NCI-H2107 (cell line): ENCODE results near the gene OS9.
A peak's percentile ranks its signal among the peaks of the same experiment; 100 is the strongest.

Experiments
- DNase-seq: peaks from one replicate; lab custom pipeline; 2025; lab: John Stamatoyannopoulos, UW

Gene OS9

DNA sequence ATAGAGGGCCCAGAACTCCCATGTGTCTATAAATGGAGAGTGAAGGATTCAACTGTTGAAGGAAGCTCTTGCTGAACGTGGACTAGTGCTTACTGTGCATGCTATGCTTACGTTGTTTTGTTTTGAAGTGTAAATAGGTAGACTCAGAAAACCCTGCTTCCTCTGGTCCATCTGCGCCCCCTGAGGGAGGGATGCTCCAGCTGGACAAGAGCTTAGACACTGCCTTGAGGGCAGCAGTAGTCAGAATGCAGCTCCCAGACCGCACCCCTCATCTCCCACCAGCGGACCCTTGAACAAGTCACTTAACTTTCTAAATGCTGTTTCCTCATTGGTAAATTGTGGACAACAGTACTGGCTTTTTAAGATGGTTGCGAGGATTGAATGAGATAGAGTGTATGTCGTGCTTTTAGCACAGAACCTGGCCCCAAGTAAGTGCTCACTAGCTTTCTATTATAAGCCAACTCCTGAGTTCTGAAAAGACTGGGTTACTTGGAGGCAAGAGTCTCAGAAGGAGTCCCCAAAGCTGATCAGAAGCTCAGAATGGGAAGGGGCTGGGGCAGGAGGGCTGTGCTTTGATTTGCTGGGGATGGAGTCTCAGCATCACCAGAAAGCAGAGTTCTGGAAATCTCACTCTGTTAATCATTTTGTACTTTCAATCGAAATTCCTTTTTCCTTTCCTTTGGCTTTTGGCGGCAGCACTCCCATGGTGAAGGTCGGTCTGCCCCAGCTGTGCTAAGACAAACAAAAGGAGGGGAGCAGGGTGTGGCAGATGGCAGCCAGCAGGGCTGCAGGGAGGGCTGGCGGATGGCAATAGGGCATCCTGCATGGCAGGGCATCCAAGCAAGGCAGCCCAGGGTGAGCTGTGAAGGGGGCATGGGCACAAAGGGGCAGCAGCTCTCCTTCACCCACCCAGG is 29.0 kb downstream of the OS9 start:
- DNase-seq: no peak

DNA sequence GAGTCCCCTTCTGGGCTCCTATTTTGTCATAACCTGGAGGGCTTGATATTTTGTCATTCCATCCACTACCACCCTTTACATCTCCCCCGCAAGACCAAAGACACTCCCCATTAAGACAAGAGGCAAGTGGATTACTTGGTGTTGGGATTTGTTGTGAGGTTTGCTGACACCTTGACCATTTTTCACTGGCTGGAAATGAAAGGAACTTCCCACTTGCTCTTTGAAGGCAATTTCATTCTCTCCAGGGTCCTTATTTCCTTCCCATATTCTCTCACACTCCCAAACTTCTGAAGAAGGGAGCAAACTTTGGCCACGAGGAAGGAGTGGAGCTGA is 29.7 kb downstream of the OS9 start:
- DNase-seq: no peak

DNA sequence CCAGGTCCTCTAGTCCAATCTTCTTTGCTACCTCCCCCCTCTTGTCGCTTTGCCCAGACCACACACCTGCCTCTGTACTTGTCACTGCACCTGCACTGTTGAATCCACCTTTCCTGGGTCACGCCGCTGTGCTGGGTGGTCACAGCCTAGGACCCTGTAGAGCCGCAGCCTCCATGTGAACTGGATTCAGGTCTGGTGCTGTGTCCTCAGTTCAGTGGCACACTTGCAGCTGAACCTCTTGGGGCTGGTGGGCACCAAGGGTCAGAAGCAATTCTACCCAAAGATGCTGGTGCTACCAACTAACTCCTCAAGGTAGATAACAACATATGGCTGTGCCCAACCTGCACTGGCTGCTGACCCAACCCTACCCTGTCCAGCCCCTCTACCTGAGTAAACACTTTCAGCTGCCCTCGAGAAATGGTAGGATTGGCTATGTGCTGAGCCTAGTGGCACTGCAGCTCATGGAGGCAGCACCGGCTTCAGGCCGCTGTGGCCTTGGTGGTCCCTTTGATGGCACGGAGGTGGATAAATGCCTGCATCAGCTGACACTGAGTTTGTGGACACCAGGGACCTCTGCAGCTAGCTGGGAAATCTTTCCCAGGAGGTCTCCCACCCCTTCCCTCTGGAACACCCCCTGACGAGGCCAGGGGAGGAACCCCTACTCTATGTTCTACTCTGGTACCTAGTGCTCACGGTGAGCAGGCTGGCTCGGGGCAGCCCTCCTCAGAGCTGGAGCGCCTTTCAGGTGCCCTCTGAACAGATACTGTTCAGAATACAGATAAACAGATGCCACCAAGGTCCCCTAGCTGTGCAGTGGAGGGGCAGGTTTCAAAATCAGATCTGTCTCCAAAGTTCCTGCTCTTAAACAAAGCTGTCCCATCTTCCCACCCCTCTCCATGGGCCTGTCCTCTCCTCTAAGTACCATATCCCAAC is 30.3 kb downstream of the OS9 start:
- DNase-seq: no peak

DNA sequence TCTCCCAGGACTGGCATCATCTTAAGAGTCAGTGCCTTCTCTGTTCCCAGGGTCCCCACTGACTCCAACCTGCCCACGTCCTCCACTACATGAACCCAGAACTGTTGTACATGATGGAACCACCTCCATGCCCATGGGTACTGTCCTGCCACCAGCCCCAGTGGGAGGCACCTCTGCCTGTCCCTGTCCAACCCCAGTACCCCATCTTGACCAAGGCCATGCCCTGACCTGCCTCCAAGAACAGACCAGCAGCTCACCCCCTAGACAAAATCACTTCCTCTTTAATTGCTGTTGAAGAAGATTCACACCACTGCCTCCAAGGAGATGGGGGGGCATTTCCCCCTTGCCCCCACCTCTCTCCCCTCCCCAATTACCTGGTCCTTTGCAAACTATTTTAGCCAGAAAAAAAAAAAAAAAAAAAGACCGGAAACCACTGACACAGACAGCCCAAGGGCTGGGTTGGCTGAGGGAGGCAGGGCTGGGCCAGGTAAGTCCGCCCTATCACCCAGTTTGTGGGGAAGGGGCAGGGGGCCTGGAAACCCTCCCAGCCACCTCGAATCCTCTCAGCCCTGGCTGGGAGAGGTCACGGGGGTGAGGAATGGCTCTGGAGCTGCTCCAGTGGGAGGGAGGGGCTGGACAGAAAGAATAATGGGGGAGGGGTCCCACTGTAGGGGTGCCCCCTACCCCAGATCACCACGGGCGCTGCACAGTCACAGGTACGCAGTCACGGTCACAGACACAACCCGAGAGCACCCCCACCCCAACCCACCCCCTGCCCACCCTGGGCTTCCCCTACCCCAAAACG is 31.2 kb downstream of the OS9 start:
- DNase-seq: no peak

DNA sequence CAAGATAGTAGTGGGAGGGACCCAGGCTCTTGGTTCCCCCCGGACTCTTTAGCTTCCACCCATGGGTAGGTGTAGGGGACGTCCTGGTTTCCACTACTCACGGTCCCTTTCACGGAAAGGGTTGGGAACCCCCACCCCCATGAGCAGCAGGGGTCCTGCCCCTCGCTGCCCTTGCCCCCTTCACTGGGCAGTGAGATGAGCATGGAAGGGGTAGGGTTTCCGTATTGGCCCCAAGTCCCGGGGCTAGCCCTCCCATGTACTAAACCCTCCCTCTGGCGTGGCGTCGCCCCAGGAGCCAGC is 31.9 kb downstream of the OS9 start:
- no peak for DNase-seq

DNA sequence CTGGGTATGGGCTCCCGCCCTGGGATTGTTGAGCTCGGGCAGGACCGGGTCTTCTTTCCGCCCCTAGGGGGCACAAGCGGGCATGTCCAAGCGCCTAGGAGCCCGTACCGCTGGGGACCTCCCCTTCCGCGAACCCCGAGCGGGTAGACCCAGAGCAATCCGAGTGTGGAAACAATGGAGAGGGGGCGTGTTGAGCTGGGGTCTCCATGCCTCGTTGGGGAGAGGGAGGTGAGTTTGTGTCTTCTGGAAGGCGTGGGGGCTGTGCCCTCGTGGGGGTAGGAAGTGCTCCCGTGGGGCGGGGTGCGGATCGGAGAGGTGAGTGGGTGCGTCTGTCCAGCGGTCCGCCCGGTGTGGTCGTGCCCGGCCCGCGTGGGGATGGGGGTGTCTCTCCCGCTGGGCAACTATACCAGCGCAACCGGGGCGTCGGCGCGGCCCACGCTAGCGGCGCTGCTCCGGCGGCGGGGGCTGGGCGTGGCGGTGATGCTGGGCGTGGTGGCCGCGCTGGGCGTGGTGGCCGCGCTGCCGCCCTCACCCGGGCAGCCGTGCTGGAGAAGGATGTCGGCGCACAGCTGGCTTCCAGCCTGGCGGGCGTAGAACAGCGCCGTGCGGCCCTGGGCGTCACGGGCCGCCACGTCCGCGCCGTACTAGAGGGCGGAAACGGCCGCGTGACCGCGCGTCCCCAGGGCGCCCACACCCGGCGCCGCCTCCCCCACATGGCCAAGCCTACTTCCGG is 32.4 kb downstream of the OS9 start:
- peak; percentile 82 for DNase-seq

DNA sequence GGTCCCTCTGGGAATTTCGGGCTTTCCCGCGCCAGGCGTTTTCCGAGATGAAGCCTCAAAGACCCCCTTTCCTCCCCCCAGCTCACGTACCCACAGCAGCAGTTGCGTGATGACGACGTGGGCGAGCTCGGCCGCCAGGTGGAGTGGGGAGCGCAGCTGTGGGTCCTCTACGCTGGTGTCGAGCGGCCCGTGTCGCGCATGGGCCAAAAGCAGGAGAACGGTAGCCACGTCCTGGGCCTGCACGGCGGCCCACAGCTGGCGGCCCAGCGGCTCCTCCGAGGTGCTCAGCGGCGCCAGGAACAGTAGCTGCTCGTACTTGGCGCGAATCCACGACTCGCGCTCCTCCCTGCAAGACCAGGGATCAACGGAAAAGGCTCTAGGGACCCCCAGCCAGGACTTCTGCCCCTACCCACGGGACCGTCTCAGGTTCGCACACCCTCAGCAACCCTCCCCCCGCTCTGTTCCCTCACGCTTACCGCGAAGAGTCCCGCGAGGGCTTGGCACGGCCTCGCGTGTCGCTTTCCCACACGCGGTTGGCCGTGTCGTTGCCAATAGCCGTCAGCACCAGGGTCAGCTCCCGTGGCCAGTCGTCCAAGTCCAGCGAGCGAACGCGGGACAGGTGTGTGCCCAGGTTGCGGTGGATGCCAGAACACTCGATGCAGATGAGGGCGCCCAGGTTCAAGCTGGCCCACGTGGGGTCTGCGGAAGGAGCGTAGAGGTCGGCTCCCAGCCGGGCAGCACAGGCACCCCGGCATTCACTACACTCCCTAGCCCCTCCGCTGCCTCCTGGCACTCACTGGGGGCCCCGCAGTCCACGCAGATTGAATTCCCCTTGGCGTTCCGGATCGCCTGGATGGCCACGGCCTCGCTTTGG is 33.2 kb downstream of the OS9 start:
- DNase-seq: no peak

DNA sequence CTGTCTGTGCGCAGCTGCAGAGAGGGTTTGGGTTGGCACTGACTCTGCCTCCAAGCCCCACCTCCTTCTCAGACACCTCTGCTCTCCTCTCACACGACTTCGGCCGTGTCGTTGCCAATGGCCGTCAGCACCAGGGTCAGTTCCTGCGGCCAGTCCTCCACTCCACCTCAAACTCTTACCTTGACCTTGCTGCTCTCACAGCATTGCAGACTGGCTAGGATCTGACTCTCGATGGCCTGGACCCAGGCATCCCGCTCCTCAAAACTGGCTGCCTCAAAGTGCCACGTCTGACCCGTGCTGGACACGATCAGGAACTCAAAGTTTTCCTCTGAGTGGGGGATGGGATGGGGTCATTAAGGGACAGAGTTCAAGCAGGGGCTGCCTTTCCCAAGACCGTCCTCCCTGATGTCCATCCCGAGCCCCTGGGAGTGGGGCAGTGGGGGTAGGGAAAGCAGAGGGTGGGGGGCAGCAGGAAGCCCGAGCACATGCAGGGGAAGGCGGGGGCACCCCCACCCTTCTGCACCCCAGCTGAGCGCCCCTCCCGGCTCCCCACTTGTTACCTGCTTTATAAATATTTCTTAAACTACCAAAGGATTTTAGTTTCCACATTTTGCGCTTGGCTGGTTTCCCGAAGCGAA is 33.9 kb downstream of the OS9 start:
- no peak for DNase-seq

DNA sequence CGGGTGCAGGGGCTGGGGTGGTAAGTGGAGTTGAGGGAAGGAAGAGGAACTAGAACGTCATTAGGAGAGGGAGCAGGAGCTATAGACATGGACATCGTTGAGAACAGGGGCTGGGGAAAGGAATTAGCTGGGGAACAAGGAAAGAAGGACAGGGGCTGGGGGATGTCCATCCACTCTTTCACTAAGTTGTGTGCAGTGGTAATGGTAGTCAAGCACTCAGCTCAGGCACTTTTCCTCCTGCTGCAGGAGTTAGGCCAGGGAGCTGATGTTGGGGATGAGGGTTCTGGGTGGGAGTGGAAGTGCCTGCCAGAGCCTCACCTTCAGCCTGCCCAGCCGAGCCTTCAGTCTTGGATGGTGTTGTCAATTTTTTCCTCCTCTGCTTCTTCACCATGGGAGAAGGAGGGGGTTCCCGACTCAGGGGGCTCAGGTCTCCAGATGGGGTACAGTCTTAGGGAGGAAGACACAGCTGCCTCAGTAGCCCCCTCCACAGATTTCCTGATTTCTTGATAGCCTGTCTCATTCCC is 35.5 kb downstream of the OS9 start:
- no peak for DNase-seq

DNA sequence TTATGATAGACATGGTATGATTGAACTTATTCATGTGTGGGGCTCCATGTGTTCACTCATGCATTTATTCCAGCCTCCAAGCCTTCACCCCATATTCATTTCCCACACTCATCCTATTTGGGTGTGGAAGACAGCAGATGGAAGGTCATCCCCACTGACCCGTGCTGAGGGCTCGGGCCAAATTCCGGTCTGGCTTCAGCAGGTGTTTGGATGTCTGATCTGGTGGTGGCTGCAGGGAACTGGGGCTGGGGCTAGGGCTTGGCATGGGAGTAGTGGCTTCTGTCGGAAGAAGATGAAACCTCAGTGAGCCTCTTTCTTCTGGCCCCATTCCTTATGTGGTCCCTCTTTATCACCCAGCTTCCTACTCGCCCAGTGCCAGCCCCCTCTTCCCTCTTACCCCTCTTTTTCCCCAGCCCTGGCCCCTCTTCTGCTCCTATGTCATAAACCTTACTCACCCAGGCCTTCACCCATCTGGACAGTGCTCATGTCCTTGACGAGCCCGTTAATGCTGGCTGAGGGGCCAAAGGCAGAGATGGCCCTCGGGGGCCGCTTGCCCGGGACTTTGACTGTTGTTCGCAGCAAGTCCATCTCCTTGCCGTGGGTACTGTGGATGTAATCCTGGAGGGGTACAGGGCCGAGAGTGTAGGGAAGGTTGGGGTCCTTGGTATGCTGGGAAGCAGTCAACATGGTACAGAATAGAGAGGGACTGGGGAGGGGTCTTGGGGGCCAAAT is 36.6 kb downstream of the OS9 start:
- no peak for DNase-seq

DNA sequence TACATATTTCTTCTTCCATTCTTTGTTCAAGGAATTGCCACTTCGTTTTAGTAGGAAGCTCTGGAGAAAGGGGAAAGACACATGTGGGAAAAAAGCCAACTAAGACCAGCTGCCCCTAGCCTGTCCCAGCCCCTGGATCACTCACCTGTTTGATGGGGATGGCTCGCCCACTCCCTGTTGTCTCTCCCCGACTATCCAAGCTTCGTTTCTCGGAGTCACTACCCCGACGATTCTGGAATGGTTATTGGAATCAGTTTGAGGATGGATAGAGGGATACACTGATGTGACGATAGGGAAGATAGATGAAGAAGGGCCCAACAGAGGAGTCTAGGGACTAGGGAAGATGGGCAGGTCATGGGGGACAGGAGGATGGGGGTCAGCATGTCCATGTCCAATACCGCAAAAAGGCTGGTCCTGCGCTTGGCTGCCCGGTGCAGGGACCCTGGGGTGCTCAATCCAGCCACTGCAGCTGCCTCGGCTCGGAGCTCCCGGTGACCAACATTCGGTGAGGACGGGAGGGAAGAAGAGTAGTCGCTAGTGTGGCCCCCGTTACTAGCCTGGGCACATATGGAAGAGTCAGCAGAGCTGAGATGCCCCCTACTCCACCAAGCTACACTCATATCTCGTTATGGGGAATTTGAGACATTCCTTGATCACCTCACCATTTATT is 37.6 kb downstream of the OS9 start:
- no peak for DNase-seq

DNA sequence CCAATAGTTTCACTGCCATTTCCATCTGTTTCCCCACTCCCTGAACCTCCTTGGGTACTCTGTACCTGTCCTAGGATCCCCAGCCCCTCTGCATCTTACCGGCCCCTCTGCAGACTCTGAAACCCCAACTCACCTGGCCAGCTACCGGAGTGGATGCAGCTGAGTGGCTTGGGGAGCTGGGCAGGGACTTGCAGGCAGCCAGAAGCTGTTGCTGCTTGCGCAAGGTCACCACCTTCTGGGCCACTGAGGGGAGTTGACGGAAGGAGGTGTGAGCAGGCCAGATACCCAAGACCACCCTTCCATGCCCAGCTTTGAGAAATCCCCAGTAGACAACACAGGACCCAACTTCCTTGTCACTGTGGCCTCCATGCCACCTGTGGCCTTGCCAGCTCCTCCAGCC is 38.3 kb downstream of the OS9 start:
- no peak for DNase-seq

DNA sequence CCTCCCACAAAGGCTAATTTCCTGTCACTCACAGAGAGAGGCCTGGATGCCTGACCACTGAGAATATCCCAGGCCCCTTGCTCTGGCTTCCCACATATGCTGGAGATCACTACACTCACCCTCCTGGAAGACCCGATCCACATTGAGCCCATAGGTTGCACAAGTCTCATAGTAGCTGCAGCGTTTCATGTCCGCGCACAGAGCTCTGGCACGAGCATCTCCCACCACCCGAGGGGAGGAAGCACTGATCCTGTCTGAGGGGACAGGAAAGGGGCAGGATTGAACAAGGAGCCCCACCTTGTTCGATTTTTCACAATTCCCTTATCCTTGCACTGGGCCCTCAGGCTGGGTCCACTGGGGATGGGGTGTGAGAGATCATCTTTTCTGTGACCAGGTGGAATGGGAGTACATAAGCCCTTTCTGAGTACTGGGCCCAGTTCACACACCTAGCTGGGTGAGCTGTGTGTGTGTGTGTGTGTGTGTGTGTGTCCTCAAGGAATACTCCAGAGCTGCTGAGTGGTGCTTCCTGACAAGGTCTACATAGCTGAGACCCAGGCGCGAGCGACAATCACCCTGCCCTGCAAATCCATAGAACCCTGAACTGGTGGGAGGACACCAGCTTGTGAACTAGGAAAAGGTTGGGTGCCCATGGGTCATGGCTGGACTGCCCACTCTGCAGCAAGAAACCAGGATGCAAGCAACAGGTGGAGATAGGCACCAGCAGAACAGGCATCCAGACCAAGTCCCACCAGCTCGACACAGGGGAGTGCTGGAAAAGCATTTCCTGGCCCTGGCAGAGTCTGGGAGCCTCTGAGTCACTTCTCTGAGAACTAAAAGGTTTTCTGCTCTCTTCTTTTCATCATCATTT is 39.0 kb downstream of the OS9 start:
- no peak for DNase-seq

DNA sequence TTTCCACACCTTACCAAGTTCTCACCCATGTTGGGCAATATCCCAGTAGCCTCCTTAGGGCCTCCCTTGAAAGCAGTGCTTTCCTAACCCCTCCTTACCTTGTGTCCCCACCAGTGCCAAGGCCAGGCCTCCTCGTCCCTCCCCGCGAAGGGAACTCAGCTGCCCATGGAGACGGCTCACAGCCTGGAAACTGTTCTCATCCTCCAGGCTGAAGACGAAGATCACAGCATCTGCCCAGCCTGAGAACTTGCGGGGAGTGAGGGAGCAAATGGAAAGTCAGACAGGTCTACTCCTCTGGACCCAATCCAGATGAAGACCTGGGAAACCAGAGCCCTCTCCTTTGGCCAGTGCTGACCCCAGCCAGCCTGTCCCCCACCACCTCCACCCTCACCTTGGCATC is 40.0 kb downstream of the OS9 start:
- no peak for DNase-seq

DNA sequence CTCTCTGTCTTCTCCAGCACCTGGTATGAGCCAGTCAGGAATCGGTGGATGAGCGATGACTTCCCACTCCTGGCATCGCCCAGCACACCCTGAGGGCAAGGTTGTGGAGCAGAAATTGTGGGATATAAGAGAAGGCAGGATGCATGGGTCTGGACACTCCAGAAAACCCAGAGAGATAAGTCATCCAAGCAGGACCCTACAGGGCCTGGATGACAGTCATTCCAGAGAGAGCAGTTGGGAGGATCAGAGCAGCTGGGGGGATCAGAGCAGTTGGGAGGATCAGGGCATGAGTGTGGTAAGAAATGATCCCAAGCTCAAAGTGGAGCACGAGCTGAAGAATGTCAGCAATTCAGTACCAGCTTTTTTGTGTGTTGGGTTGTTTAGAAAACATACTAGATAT is 40.7 kb downstream of the OS9 start:
- no peak for DNase-seq

DNA sequence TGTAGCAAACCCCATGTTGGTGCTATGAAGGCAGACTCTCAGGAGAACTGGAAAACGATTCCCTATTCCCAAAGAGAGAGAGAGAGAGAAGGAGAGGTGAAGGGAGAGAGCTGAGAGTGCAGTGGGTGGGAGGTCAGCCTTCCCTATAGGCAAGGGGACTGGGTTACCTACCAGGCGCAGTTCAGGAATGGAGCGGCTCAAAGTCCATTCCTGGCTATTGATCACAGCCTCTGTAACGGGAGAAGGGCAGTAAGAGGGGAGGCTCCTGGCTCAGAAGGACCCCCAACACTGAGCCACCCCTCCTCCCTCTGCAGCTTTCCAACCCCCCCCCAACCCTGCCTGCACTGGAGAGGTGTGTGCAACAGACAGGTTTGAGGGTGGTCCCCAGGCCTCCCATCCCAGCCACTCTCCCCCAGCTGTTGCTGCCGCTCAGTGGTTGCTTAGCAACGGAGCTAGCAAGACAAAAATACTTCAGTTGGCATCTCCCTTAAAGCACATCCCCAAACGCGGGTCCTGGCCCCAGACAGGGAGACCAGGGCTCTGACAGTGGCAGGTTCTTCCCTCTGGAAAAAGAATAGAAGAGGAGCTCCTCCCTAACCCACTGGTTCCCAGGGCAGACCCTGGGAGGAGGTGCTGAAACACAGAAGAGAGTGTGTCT is 41.4 kb downstream of the OS9 start:
- DNase-seq: peak; percentile 27
